Breast epithelium (tissue), 3 donors: ENCODE data around the gene ATP1B1.

ENCODE experiments used
- CTCF ChIP-seq, 3 donors: fragments of 450-650 bp; IDR thresholded peaks; one replicate each; pipeline ENCODE4 v1.5.1; 2016 to 2017; ENCODE audit warnings: antibody characterized with exemption in 3 of 3, mild to moderate bottlenecking in 3 of 3, moderate library complexity in 3 of 3
- POLR2A ChIP-seq: fragments of 450-650 bp; IDR thresholded peaks from one replicate; pipeline ENCODE4 v1.6.1; 2016; ENCODE audit warnings: antibody characterized with exemption, mild to moderate bottlenecking, moderate library complexity
- POLR2AphosphoS5 ChIP-seq, 3 donors: sonication (generic); formaldehyde crosslinking; IDR thresholded peaks; one replicate each; pipeline ENCODE4 v1.6.1; 2017; ENCODE audit warnings: antibody characterized with exemption in 3 of 3

- TF ChIP-seq CTCF (IDR thresholded peaks at IDR 0.05) (no peak), POLR2A (no peak), POLR2AphosphoS5 (IDR thresholded peaks at IDR 0.05) (no peak)
Observed at GRCh38 chr1:169180174-169180573, 73.7 kb downstream of the ATP1B1 start.
